Thymus (tissue), 14 donors: ENCODE results near the gene BTBD16. TPM values are rescaled to one million over a fixed set of nuclear protein-coding genes. Genes with fewer than 3 reads are reported as not detected.

ENCODE experiments used
- DNase-seq, 9 donors: peaks; one replicate each; pipeline ENCODE4 v3.0.0-alpha.2; 2013; ENCODE audit warnings: low spot score in 9 of 9, low read depth in 6 of 9, missing footprints in 1 of 9
- H3K27ac ChIP-seq, 2 donors: one replicate each; pipeline ENCODE4 v1.5.1; 2013; ENCODE audit warnings: control low read depth in 1 of 2, low read depth in 1 of 2, low read length in 1 of 2, mild to moderate bottlenecking in 1 of 2, moderate library complexity in 1 of 2
- H3K27me3 ChIP-seq, 2 donors: one replicate each; pipeline ENCODE4 v1.5.1; 2013; ENCODE audit warnings: low read length in 1 of 2; ENCODE audit not compliant: control insufficient read depth in 2 of 2, insufficient read depth in 1 of 2
- H3K36me3 ChIP-seq, 2 donors: one replicate each; pipeline ENCODE4 v1.5.1; 2013; ENCODE audit warnings: low read length in 1 of 2, mild to moderate bottlenecking in 1 of 2, moderate library complexity in 1 of 2; ENCODE audit not compliant: control insufficient read depth in 2 of 2, insufficient read depth in 2 of 2
- H3K4me1 ChIP-seq, 2 donors: one replicate each; pipeline ENCODE4 v1.5.1; 2013; ENCODE audit warnings: low read length in 2 of 2; ENCODE audit not compliant: control insufficient read depth in 2 of 2, insufficient read depth in 2 of 2
- H3K4me3 ChIP-seq, 2 donors: one replicate each; pipeline ENCODE4 v1.5.1; 2013; ENCODE audit warnings: low read length in 2 of 2, control low read depth in 1 of 2, mild to moderate bottlenecking in 1 of 2
- H3K9me3 ChIP-seq, 2 donors: one replicate each; pipeline ENCODE4 v1.5.1; 2013; ENCODE audit warnings: low read length in 1 of 2, mild to moderate bottlenecking in 1 of 2; ENCODE audit not compliant: control insufficient read depth in 2 of 2, insufficient read depth in 1 of 2
- WGBS: extraction: QIAGEN DNeasy Blood & Tissue Kit; methylation state at CpG from one replicate; pipeline ENCODE4 v1.1.7; 2013; 5-methylcytosine and 5-hydroxymethylcytosine counted together
- long read RNA-seq, 10 donors: transcript quantifications; one replicate each; lab custom pipeline, GENCODE V29; 2026
- polyA plus RNA-seq: library from polyadenylated mRNA; stranded (reverse); fragments of 200-250 nt; gene quantifications from one replicate; pipeline ENCODE4 v1.2.3, GENCODE V29; 2013
- total RNA-seq: library from RNA; stranded (reverse); fragments of 120-200 nt; gene quantifications from one replicate; pipeline ENCODE4 v1.2.4, GENCODE V29; 2013
- donor health status: healthy.

BTBD16 gene
- total RNA-seq: 0.14 TPM
- polyA plus RNA-seq: 1.2 TPM
- long read RNA-seq, donor 1: 0 reads
- long read RNA-seq, donor 2: 0 reads
- long read RNA-seq, donor 3: 0 reads
- long read RNA-seq, donor 4: 0 reads
- long read RNA-seq, donor 5: 0 reads
- long read RNA-seq, donor 6: 0 reads
- long read RNA-seq, donor 7: 0 reads
- long read RNA-seq, donor 8: 0 reads
- long read RNA-seq, donor 9: 0 reads
- long read RNA-seq, donor 10: 0 reads

DNA sequence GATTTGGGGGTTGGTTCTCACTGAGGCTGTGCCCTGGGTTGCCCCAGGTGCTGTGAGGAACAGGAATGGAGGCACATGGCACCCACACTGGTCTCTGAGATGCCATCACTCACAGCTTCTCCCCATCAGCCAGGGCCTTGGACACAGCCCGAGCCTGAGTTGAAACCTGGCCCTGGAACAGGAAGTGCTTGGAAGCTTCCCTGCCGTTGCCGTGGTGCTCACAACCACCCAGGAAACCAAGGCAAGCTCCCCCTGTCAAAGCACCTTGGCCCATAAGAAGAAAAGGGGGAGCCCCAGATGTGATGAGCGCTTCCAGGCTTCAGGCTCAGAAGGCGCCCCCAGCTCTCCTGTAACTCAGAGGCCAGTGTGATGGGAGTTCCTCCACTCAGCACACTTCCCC is at the start of gene BTBD16:
Gene BTBD16, plus strand, starts transcription at position 221 of the 400 bp plus-strand sequence. CDS start 3,786 bp downstream, outside the sequence.
- Histone ChIP-seq H3K9me3 (no peaks in the 10 kb centered on the region), H3K27me3 (no peaks in the 10 kb centered on the region), H3K36me3 (no peaks in the 10 kb centered on the region), H3K27ac (no peak within 1 kb of the TSS), H3K4me1 (no peaks in the 10 kb centered on the region), H3K4me3 (no peak within 1 kb of the TSS)
- no peak for DNase-seq
- WGBS: 52% methylated on average over 5 of the region's 5 CpGs

DNA sequence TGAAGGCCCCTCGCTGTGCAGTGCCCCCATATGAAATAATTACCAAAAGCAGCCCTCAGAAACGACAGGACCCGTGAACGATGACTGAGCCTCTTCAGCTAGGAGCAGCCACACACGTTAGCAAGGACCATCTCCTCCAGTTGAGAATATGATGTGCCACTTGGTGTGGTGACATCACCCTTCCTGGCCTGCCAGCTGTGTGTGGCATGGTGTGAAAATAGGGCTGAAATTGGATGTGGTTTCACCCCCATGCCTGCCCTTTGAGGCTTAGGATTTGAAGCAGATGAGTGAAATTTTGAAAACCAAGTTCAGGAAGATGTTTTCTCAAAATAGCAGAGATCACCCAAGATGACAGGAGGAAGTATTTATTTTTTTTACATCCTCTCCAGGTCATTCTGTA is 49.1 kb upstream of the BTBD16 start:
- no peaks in the 10 kb centered on the region for H3K27me3 ChIP-seq
- DNase-seq: no peak
- H3K9me3 ChIP-seq: no peaks in the 10 kb centered on the region
- WGBS: 92% methylated on average over 5 of the region's 5 CpGs
- H3K36me3 ChIP-seq: no peaks in the 10 kb centered on the region
- no peaks in the 10 kb centered on the region for H3K4me1 ChIP-seq
- no peak overlapping the region for H3K27ac ChIP-seq
- no peak overlapping the region for H3K4me3 ChIP-seq

DNA sequence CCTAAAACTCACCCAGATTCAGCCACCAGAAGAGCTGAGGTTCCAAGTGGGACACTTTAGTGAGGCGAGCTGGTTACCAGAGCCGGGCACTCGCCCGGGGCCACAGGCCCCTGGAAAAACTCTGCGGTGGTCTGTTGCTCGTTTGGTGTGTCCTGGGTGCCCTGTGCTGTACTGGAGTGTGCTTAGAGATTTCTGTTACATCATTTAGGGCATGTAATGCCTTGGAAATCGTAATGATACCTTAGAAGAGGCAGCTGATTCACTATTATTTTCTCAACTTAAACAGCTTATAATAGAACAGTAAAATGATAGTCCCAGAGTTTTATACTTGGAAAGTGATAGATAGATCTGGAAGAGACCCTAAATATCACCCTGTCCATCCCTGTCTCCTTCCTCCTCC is 48.5 kb upstream of the BTBD16 start:
- Histone ChIP-seq H3K9me3 (no peaks in the 10 kb centered on the region), H3K36me3 (no peaks in the 10 kb centered on the region), H3K27me3 (no peaks in the 10 kb centered on the region), H3K4me3 (no peak overlapping the region), H3K4me1 (no peaks in the 10 kb centered on the region), H3K27ac (no peak overlapping the region)
- WGBS: 92% methylated on average over 7 of the region's 7 CpGs
- DNase-seq: no peak

DNA sequence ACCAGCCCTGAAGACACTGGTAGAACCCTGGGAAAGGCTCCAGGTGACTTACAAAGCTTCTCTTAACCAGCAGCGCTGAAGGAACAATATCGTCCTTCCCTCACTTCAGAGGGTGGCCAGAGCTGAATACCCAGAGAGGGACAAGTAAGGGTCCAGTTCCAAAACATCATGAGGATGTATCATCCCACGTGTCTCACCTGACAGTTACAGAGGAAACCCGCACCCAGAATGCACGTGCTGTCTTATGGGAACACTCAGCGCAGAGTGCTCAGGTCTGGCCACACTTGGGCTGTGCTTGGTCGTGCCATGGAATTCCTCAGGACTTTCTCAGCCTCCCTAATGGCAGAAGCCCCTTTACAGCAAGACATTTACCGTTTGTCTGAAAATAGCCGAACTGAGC is 46.9 kb upstream of the BTBD16 start:
- H3K4me1 ChIP-seq: no peaks in the 10 kb centered on the region
- no peaks in the 10 kb centered on the region for H3K9me3 ChIP-seq
- no peaks in the 10 kb centered on the region for H3K36me3 ChIP-seq
- WGBS: 95% methylated on average over 9 of the region's 9 CpGs
- H3K27me3 ChIP-seq: no peaks in the 10 kb centered on the region
- no peak overlapping the region for H3K27ac ChIP-seq
- no peak overlapping the region for H3K4me3 ChIP-seq
- DNase-seq: no peak

DNA sequence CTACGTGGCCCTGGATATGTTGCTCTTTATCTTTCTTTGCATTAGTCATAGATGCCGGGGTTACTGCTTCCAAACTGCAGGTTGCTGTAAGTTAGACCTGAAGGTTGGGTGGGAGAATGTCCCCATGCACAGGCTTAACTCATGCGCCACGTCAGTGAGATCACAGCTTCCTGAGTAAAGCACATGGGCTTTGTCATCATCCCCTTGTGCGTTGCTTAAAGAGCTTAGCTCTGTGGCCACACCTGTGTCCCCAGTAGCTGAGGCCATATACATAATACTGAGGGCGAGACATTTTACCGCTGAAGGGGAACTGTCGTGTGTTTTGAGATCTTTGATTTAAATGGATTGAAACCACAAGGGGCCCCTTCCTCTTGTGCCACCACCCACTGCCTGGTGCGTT is 45.8 kb upstream of the BTBD16 start:
- WGBS: 27% methylated on average over 9 of the region's 9 CpGs

DNA sequence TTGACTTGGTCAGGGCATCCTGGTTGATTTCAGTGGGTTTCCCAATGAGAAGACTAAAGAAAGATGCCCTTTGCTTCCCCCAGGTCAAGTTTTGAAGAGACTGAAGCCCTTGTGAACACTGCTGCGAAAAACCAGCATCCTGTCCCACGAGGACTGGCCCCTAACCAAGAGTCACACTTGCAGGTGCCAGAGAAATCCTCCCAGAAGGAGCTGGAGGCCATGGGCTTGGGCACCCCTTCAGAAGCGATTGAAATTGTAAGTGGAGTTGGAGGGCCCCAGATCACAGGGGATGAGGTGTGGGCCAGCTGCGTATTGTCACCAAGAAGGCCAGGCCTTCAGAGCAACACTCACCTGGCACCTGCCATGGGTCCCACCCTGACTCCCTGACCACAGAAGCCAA is 43.3 kb upstream of the BTBD16 start:
- no peaks in the 10 kb centered on the region for H3K9me3 ChIP-seq
- no peak overlapping the region for H3K27ac ChIP-seq
- H3K4me3 ChIP-seq: no peak overlapping the region
- DNase-seq: no peak
- no peaks in the 10 kb centered on the region for H3K27me3 ChIP-seq
- no peaks in the 10 kb centered on the region for H3K4me1 ChIP-seq
- no peaks in the 10 kb centered on the region for H3K36me3 ChIP-seq
- 90% methylated on average over 4 of the region's 4 CpGs for WGBS

More for the DNA sequence above, 45.8 kb upstream of the BTBD16 start:
- no peaks in the 10 kb centered on the region for H3K27me3 ChIP-seq
- DNase-seq: no peak
- H3K27ac ChIP-seq: no peak overlapping the region
- H3K4me1 ChIP-seq: no peaks in the 10 kb centered on the region
- H3K36me3 ChIP-seq: no peaks in the 10 kb centered on the region
- H3K4me3 ChIP-seq: no peak overlapping the region
- no peaks in the 10 kb centered on the region for H3K9me3 ChIP-seq

DNA sequence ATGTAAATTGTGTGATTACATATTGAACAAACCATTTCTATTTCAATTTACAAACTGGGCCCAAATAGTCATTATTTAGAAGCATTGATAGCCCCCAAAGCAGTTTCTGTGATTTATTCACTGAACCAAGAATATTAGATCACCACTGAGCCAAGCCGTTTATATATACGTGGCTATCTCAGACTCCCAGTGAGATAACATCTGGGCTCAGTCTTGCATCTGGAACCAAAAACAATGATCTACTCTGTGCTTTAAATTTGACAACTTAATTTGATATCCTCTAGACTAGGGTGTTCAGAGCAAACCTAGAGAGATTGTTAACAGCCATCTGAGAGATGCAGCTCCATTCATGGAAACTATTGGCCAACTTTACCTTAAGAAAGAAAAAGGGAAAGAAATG is 41.4 kb upstream of the BTBD16 start:
- peaks cover 0 to 3% of the 10 kb centered on the region in 2 donors for H3K4me1 ChIP-seq
- WGBS: 88% methylated on average over 2 of the region's 2 CpGs
- DNase-seq: no peak
- H3K27me3 ChIP-seq: no peaks in the 10 kb centered on the region
- H3K36me3 ChIP-seq: no peaks in the 10 kb centered on the region
- no peaks in the 10 kb centered on the region for H3K9me3 ChIP-seq
- H3K27ac ChIP-seq: no peak overlapping the region
- no peak overlapping the region for H3K4me3 ChIP-seq

DNA sequence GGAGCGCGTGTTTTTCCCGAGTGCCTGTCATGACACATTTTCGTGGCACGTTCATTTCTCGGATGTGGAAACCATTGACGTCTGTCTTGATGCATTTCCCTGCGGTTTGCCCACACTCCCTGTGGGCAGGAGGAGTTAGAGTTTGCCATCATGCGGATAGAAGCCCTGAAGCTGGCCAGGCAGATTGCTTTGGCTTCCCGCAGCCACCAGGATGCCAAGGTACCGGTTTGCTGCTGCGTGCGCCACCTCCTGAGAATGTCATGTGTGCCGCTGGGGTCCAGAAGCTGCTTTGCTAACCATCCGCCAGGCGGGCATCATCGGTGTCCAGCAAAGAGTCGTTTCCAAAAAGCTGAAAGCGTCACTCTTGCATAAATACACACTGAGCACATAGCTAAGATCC is 40.9 kb upstream of the BTBD16 start:
- DNase-seq: no peak
- WGBS: 98% methylated on average over 19 of the region's 19 CpGs
- H3K4me1 ChIP-seq: peaks cover 0 to 3% of the 10 kb centered on the region in 2 donors
- no peaks in the 10 kb centered on the region for H3K36me3 ChIP-seq
- H3K27ac ChIP-seq: no peak overlapping the region
- no peaks in the 10 kb centered on the region for H3K9me3 ChIP-seq
- no peak overlapping the region for H3K4me3 ChIP-seq
- H3K27me3 ChIP-seq: no peaks in the 10 kb centered on the region

DNA sequence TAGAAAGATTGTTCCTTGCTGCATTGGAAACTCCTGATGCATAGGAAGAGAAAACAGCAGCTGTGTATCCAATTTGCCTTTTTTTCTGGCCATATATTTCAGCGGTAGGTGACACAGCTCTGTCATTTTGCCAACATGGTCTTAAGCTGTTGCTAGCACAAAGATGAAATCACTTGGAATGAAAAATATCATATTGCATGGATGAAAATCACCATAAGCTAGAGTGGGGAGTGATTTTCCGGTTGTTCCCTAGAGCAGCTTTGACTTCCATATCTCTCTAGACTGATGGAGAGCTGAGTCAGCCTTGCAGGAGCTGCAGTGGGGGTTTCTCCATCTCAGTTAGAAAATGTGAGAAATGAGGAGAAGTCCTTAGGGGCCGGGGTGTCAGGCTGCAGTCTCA is 38.3 kb upstream of the BTBD16 start:
- Histone ChIP-seq H3K4me3 (no peak overlapping the region), H3K36me3 (no peaks in the 10 kb centered on the region), H3K27ac (no peak overlapping the region), H3K4me1 (peaks cover 0 to 3% of the 10 kb centered on the region in 2 donors), H3K27me3 (no peaks in the 10 kb centered on the region), H3K9me3 (no peaks in the 10 kb centered on the region)
- peak in 1 of 9 donors; percentile 4 for DNase-seq
- WGBS: 90% methylated on average over 3 of the region's 3 CpGs
